GM12864 (cell line): ENCODE data around the gene BCAS3.

Source experiments
- DNase-seq: peaks from one replicate; pipeline ENCODE4 v3.0.0-alpha.2; 2011; ENCODE audit warnings: low read depth
- H3K4me3 ChIP-seq: 2 replicates; pipeline ENCODE4 v1.5.1; 2011; ENCODE audit warnings: mild to moderate bottlenecking, low read depth, low read length, control low read depth
- TF ChIP-seq, protein P1 (sequence below): IDR thresholded peaks from 2 replicates; pipeline ENCODE4 v1.5.1; 2011; ENCODE audit warnings: low read depth, mild to moderate bottlenecking, moderate library complexity, low read length, control low read depth, inconsistent platforms; ENCODE audit errors: missing control alignments

The BCAS3 gene

DNA sequence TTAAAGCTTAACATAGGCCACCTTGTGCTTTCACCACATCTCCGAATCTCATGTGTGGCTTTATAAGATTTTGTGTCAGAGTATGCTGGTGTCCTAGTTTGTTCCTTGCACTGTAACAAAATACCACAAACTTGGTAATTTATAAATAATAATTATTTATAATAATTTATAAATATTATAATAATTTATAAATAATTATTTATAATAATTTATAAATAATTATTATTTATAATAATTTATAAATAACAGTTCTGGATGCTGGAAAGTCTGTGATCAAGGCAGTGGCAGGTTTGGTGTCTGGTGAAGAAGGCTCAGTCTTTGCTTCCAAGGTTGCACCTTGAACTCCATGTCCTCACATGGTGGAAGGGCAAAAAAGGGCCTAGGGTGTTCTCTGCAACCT is 147.7 kb downstream of the BCAS3 start:
- TF ChIP-seq, protein P1, sequence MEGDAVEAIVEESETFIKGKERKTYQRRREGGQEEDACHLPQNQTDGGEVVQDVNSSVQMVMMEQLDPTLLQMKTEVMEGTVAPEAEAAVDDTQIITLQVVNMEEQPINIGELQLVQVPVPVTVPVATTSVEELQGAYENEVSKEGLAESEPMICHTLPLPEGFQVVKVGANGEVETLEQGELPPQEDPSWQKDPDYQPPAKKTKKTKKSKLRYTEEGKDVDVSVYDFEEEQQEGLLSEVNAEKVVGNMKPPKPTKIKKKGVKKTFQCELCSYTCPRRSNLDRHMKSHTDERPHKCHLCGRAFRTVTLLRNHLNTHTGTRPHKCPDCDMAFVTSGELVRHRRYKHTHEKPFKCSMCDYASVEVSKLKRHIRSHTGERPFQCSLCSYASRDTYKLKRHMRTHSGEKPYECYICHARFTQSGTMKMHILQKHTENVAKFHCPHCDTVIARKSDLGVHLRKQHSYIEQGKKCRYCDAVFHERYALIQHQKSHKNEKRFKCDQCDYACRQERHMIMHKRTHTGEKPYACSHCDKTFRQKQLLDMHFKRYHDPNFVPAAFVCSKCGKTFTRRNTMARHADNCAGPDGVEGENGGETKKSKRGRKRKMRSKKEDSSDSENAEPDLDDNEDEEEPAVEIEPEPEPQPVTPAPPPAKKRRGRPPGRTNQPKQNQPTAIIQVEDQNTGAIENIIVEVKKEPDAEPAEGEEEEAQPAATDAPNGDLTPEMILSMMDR, result no peak
- no peak overlapping the region for H3K4me3 ChIP-seq
- no peak for DNase-seq

DNA sequence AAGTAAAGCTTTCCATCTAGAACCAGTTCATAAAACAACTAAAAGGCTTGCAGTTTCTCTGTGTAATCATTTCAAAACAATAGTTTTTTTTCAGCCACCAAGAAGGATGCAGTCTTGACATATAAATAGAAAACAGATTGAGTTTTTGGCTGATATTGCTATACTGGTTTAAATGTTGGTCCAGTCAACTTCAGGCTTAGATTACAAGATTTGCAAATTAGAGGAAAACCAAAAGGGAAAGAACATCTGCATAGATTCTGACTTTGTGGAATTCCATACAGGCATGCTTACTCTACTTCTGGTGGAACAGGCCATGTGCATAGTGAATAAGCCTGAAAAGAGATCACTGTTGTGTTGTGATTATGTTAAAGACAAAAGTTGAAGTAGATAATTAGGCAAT is 150.3 kb downstream of the BCAS3 start:
- no peak for DNase-seq
- TF ChIP-seq, protein P1, result no peak

DNA sequence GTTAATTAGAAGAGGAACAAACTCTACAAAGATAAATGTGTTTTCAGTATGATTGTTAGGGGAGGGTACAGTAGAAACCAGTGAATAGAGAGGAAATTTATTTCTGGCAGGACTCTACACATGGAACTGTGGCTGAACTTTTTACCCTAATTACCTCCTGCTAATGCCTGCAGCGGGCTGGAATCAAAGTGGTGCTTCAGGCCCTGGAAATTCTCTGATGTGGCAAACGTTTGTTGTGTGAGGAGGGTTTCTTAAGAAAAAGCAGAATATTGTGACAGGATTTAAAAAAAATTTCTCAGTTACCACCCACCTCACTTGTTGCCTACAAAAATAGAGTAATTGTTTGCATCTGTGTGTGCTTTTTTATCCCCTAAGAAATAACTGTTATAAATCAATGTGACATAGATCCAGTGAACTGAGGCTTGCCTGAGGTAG is 154.5 kb downstream of the BCAS3 start:
- TF ChIP-seq, protein P1, result no peak
- no peak for DNase-seq

More for the DNA sequence above, 150.3 kb downstream of the BCAS3 start:
- H3K4me3 ChIP-seq, result no peak overlapping the region

DNA sequence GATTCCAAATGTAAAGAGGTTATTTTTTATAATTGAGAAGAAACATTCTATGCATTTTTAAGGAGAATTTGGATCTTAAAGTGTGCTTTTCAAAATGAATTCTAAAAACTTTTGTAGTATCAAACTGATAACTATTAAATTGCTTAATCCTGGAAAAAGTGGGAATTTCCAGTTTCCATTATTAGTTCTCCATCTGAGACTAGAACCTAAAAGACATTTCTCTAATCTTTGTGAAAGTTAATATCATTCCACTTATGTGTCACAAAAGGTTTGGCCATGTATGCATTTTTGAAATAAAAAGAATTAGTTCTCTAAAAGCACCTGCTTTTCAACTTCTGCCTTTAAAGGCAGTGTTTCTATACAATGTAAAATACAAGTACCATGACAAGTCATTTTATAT is 155.0 kb downstream of the BCAS3 start:
- TF ChIP-seq, protein P1, result no peak
- H3K4me3 ChIP-seq, result no peak overlapping the region
- no peak for DNase-seq

More for the DNA sequence above, 154.5 kb downstream of the BCAS3 start:
- H3K4me3 ChIP-seq, result no peak overlapping the region

DNA sequence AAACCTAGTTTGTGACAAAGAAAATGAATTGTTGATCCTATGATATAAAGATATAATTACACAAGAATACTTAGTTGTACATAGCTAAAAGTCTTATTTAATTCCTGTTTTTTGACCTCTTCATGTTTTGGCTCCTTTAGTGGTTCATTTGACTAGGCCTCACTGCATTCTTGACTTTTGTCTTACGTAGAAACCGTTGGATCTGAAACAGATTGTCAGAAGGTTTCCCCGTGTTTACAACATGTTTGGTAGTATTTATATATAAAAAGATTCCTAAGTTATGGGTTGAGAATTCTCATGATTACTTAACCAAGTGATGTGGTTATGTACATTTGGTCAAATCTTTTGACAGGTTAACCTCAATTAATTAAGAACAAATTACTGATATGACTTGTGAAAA is 162.8 kb downstream of the BCAS3 start:
- TF ChIP-seq, protein P1, result no peak
- H3K4me3 ChIP-seq, result no peak overlapping the region
- DNase-seq, result no peak

DNA sequence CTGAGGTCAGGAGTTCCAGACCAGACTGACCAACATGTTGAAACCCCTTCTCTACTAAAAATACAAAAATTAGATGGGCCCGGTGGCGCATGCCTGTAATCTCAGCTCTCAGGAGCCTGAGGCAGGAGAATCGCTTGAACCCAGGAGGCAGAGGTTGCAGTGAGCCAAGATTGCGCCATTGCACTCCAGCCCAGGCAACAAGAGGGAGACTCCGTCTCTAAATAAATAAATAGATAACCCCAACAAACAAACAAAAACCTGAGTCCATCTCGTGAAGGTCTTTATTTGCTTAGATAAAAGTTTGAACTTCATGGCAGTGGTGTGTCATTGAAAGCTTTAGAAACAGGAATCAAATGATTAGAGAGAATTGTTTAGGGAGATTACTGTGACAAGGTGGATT is 167.4 kb downstream of the BCAS3 start:
- DNase-seq, result no peak
- H3K4me3 ChIP-seq, result no peak overlapping the region
- TF ChIP-seq, protein P1, result no peak

DNA sequence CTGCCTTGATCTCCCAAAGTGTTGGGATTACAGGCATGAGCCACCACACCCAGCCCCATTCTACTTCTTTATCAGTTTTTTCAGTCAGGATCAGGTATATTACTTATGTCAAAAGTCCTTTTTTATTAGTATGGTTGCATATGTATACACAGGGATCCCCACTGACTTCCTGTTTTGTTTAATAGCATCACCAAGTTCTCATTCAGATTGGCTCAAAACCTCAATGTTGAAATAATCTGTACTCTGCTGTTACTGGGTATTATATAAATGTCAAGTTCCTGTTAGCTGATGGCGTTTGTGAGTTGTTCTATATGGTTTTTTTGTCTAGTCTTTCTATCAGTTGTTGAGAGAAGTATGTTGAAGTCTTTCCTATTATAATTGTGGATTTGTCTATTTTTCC is 168.5 kb downstream of the BCAS3 start:
- TF ChIP-seq, protein P1, result no peak
- no peak for DNase-seq
- H3K4me3 ChIP-seq, result no peak overlapping the region
